NCI-H2196 (cell line): ENCODE data around the gene MRPL27.

Experiments
- DNase-seq: peaks from one replicate; lab custom pipeline; 2025; ENCODE audit not compliant: unreplicated experiment; lab: John Stamatoyannopoulos, UW

The MRPL27 gene

GRCh38 chr17:50388728-50389127 lies 15.7 kb upstream of the MRPL27 start:
- DNase-seq, result no peak

DNA sequence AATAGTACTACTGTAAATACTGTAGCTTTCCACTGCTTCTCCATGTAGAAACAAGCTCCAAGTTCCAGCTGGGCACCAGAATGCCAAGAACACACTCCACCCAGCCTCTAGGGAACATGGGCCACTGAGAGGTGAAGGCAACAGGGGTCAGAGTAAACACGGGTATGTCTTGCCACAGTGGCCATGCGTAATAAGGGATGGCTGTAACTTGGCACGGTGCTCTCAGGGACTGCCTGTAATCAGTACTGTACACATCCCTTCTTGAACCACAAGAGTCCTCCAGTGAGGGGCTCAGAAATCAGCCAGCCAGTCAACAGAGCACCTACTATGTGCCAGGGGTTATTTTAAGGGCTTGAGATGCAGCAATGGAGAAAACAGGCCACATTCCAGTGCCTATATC lies 13.5 kb upstream of the MRPL27 start:
- no peak for DNase-seq

- DNase-seq, result no peak
These were observed 9.9 kb upstream of the MRPL27 start for GRCh38 chr17:50382931-50383330.

- DNase-seq, result no peak
These were observed 8.9 kb upstream of the MRPL27 start for GRCh38 chr17:50381920-50382319.

DNA sequence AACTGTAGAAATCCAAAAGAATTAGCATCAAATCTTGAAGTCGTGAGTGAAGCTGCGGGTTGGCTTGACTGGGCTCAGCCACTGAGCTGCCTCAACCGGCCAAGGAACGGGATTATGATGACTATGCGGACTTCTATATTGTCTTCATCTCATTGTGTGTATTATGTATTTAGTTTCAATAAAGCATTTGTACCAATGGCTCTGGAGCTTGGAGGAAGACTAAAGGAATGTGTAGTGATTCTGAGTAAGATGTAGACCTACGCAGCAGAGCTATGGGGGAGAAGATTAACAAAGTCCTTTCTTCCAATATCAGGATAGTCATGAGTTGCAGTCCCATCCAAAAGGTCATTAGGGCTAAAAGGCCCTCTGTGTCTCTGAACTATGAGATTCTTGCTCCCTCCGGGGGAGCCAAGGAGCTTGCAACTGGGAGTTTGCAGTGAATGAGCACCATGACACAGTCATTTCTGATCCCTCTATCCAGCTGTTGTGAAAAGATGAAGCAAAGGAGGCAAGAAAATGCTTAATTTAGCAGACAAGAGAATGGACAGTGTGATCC lies 8.4 kb upstream of the MRPL27 start:
- DNase-seq, result no peak

- DNase-seq, result no peak
These were observed 7.6 kb upstream of the MRPL27 start for GRCh38 chr17:50380369-50381259.

DNA sequence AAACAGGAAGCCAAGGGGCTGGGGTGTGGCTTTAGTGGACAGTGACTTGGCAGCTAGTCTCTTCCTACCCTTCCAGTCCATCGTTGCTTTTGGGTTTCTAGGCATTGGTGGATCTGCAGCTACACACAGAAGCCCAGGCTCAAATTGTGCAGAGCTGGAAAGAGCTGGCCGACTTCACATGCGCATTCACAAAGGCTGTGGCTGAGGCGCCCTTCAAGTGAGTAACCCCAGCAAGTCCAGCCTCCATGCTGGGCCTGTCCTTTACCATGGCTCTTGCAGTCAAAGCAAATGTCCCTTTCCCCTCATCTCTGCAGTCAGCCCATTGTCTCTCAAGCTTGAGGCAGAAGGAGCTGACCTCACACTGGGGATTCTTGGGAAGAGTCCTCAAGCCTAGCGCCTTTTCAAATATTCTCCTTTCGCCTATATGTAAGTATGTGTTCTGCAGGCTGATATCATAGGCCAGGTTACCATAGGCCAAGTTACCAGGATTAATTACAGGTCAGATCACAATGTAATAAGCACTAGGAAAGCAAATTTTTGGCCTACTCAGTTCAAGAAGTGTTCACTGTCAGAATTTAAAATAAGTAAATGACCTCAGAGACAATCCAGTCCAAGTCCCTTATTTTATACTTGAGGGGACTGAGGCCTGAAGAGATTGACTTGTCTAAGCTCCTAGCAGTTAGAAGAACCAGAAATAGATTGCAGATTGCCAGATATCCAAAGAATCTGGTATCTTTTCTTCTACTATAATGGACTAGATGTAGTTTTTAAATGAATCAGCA lies 6.6 kb upstream of the MRPL27 start:
- DNase-seq, result no peak

DNA sequence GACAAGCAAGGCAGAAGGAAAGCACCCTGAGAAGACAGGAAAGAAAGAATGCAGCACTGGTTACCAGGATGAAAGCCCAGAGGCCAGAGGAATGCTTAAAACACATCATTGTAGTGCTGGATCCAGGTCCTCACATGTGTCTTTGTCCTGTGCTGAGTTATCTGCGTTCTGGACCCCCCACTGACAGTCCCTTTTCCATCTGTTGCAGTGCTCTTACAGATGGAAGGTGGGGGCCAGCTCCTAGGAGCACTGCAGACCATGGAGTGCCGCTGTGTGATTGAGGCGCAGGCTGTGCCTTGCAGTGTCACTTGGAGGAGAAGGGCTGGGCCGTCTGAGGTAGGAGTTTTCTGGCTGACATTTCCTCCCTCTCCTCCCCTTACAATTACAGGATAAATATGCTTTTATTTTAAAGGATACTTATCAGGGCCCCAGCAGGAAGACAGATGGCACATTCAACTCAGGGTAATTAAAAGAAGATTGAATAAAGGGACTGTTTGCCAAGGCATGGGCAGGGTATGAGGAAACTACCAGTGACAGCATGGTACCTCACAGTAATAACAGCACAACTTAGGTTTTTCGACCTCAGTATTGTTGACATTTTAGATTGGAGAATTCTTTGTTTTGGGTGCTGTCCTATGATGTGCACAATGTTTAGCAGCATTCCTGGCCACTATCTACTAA lies 3.0 kb upstream of the MRPL27 start:
- no peak for DNase-seq

DNA sequence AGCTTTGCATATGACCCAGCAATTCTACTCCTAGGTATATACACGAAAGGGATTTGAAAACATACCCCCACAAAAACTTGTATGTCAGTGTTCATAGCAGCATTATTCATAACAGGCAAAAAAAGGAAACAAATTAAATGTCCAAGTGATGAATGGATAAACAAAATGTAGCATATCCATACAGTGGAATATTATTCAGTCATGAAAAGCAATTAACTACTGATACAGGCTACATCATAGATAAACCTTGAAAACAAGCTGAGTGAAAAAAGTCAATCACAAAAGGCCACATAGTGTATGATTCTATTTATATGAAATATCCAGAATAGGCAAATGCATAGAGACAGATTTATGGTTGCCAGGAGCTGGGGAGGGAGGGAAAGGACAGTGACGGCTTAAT lies 721 bp upstream of the MRPL27 start:
- DNase-seq, result no peak

- DNase-seq, result no peak
These were observed 694 bp downstream of the MRPL27 start for GRCh38 chr17:50372222-50372757.

- no peak for DNase-seq
These were observed 1.5 kb downstream of the MRPL27 start for GRCh38 chr17:50371526-50371925.

DNA sequence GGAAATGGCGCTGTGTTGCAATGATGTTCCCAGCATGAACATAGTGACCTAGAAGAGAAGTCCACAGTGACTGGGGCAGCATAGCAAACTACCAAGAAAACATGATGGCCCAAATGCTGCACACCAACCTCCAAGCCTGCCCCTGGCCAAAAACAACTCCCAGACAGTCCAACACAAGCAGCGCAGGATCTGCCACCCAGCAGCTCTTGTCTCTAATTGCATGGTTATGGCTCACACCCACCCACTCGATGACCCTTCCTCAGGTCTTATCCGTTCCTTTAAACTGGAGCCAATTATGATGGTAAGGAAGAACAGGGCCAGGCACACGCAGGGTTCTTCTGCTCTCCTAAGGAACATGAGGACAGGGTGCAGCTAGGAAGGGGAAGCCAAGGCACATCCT lies 2.9 kb downstream of the MRPL27 start:
- no peak for DNase-seq

DNA sequence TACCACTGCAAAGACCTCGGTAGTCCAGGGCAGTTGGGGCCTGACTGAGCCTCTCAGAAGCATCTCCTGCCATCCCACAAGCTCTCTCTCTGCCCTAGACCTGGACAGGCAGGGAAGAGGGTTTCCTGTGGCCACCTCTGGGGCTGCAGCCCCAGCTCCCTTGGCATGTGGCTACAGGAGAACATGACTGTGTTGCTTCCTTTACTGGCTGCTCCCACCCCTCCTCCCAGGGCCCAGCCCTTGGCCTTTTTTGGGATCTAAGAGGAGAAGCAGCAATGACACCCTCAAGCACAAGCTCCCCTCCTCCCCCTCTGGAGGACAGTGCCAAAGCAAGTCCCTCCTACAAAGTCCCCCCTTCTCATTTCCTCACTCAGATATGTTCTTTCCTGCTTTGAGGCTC lies 5.6 kb downstream of the MRPL27 start:
- no peak for DNase-seq

- no peak for DNase-seq
These were observed 7.2 kb downstream of the MRPL27 start for GRCh38 chr17:50365649-50366393.

GRCh38 chr17:50365165-50365564 lies 7.8 kb downstream of the MRPL27 start:
- no peak for DNase-seq

DNA sequence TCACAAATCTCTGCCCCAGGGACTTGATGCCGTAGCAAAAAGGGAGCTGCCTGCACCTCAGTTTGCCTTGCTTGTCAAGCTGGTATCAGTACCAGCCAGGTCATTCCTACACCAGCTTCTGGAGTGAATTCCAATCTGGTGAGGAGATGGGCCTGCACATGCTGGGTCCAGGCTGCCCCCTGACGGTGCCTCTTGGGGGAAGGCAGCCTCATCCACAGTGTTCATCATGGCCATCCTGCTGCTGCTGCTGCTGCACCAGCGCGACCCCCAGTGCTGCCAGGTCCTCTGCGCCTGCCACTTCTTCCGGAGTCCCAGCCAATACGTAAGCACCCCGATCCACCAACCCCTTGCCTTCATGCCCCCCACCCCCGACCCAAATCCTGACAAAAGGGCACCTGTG lies 8.3 kb downstream of the MRPL27 start:
- no peak for DNase-seq

- DNase-seq, result no peak
These were observed 8.9 kb downstream of the MRPL27 start for GRCh38 chr17:50364061-50364458.

GRCh38 chr17:50363217-50364060 lies 9.5 kb downstream of the MRPL27 start:
- peak; percentile 75 for DNase-seq

DNA sequence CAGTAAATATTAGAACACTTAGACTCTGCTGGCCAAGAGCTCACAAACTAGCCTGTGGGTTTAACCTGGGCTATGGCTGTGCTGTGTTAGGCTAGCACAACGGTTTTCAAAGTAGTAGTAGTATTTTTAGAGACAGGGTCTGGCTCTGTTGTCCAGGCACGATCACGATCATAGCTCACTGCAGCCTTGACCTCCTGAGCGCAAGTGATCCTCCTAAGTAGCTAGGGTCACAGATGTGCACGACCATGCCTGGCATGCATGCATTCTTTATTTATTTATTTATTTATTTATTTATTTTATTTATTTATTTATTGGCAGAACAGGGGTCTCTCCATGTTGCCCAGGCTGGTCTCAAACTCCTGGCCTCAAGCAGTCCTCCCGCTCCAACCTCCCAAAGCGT lies 10.3 kb downstream of the MRPL27 start:
- DNase-seq, result no peak
